Liver (tissue), 9 donors: ENCODE measurements around the gene CCDC97. TPM values are rescaled to one million over a fixed set of nuclear protein-coding genes. Genes with fewer than 3 reads are reported as not detected.

ENCODE experiments used
- DNase-seq: peaks from one replicate; pipeline ENCODE4 v3.0.0-alpha.2; 2017; ENCODE audit warnings: low spot score
- H3K27ac ChIP-seq, 2 donors: one replicate each; pipeline ENCODE4 v1.7.0; 2013; ENCODE audit warnings: inconsistent platforms in 2 of 2, low read length in 2 of 2, control low read depth in 1 of 2, low read depth in 1 of 2, mild to moderate bottlenecking in 1 of 2
- H3K27me3 ChIP-seq, 4 donors: one replicate each; pipeline versions ENCODE4 v1.6.1 to v1.7.0; 2013; ENCODE audit warnings: low read length in 3 of 4, inconsistent platforms in 1 of 4, mild to moderate bottlenecking in 1 of 4, moderate library complexity in 1 of 4; ENCODE audit not compliant: control insufficient read depth in 4 of 4, insufficient read depth in 4 of 4
- H3K36me3 ChIP-seq, 4 donors: one replicate each; pipeline versions ENCODE4 v1.6.1 to v1.7.0; 2013; ENCODE audit warnings: low read length in 3 of 4, mild to moderate bottlenecking in 3 of 4, low read depth in 1 of 4, moderate library complexity in 1 of 4; ENCODE audit not compliant: control insufficient read depth in 4 of 4, insufficient read depth in 3 of 4
- H3K4me1 ChIP-seq, 4 donors: one replicate each; pipeline versions ENCODE4 v1.6.1 to v1.7.0; 2013; ENCODE audit warnings: low read length in 3 of 4, mild to moderate bottlenecking in 3 of 4, moderate library complexity in 1 of 4; ENCODE audit not compliant: control insufficient read depth in 4 of 4, insufficient read depth in 4 of 4
- H3K4me3 ChIP-seq, 3 donors: one replicate each; pipeline versions ENCODE4 v1.6.1 to v1.7.0; 2013; ENCODE audit warnings: low read length in 3 of 3, control low read depth in 1 of 3, low read depth in 1 of 3, mild to moderate bottlenecking in 1 of 3
- H3K9ac ChIP-seq, 2 donors: one replicate each; pipeline ENCODE4 v1.7.0; 2013; ENCODE audit warnings: low read length in 2 of 2, mild to moderate bottlenecking in 2 of 2, moderate library complexity in 2 of 2, control low read depth in 1 of 2, low read depth in 1 of 2
- H3K9me3 ChIP-seq, 4 donors: one replicate each; pipeline versions ENCODE4 v1.6.1 to v1.7.0; 2013; ENCODE audit warnings: low read length in 3 of 4; ENCODE audit not compliant: control insufficient read depth in 4 of 4
- CTCF ChIP-seq: fragments of 150-350 bp; IDR thresholded peaks from 2 replicates; pipeline ENCODE4 v1.5.1; 2017; ENCODE audit warnings: improper control_type of control experiment, low read depth, low read length; ENCODE audit not compliant: missing input control
- EGR1 ChIP-seq, 2 donors: IDR thresholded peaks; 2 replicates each; pipeline ENCODE4 v1.6.1; 2016 to 2018; ENCODE audit warnings: antibody characterized with exemption in 2 of 2, low read depth in 2 of 2
- FOXA1 ChIP-seq: IDR thresholded peaks from 2 replicates; pipeline ENCODE4 v1.6.1; 2016; ENCODE audit warnings: antibody characterized with exemption
- FOXA2 ChIP-seq: IDR thresholded peaks from 2 replicates; pipeline ENCODE4 v1.6.1; 2016; ENCODE audit warnings: antibody characterized with exemption
- GABPA ChIP-seq, 2 donors: IDR thresholded peaks in 1 of 2; conservative IDR thresholded peaks in 1 of 2; 2 replicates each; pipeline ENCODE4 v1.6.1; 2016; ENCODE audit warnings: antibody characterized with exemption in 2 of 2, mild to moderate bottlenecking in 1 of 2, moderate library complexity in 1 of 2
- HNF4A ChIP-seq, 2 donors: conservative IDR thresholded peaks; 2 replicates each; pipeline ENCODE4 v1.6.1; 2016; ENCODE audit warnings: antibody characterized with exemption in 2 of 2, mild to moderate bottlenecking in 2 of 2
- HNF4G ChIP-seq: IDR thresholded peaks from 2 replicates; pipeline ENCODE4 v1.6.1; 2016; ENCODE audit warnings: antibody characterized with exemption
- JUND ChIP-seq, 2 donors: IDR thresholded peaks; 2 replicates each; pipeline ENCODE4 v1.6.1; 2016; ENCODE audit warnings: antibody characterized with exemption in 2 of 2
- MAX ChIP-seq: IDR thresholded peaks from 2 replicates; pipeline ENCODE4 v1.6.1; 2016; ENCODE audit warnings: antibody characterized with exemption
- NR2F2 ChIP-seq: IDR thresholded peaks from 2 replicates; pipeline ENCODE4 v1.6.1; 2016; ENCODE audit warnings: antibody characterized with exemption
- RAD21 ChIP-seq, 2 donors: IDR thresholded peaks; 2 replicates each; pipeline ENCODE4 v1.6.1; 2016; ENCODE audit warnings: antibody characterized with exemption in 2 of 2, mild to moderate bottlenecking in 2 of 2
- RXRA ChIP-seq, 2 donors: IDR thresholded peaks; 2 replicates each; pipeline ENCODE4 v1.6.1; 2017 to 2018; ENCODE audit warnings: antibody characterized with exemption in 2 of 2, mild to moderate bottlenecking in 1 of 2
- SP1 ChIP-seq: IDR thresholded peaks from 2 replicates; pipeline ENCODE4 v1.6.1; 2018; ENCODE audit warnings: antibody characterized with exemption, mild to moderate bottlenecking
- TAF1 ChIP-seq: conservative IDR thresholded peaks from 2 replicates; pipeline ENCODE4 v1.6.1; 2016; ENCODE audit warnings: antibody characterized with exemption, mild to moderate bottlenecking
- YY1 ChIP-seq: IDR thresholded peaks from 2 replicates; pipeline ENCODE4 v1.6.1; 2016; ENCODE audit warnings: antibody characterized with exemption, mild to moderate bottlenecking
- ZBTB33 ChIP-seq: IDR thresholded peaks from 2 replicates; pipeline ENCODE4 v1.6.1; 2016; ENCODE audit warnings: antibody characterized with exemption
- WGBS: extraction: QIAGEN DNeasy Blood & Tissue Kit; methylation state at CpG from one replicate; pipeline ENCODE4 v1.1.7; 2013; 5-methylcytosine and 5-hydroxymethylcytosine counted together
- polyA plus RNA-seq, 2 donors: library from polyadenylated mRNA; stranded (reverse) in 1 of 2; unstranded in 1 of 2; fragments of 200-250 nt in 1 of 2; fragments of >200 nt in 1 of 2; fragmentation: Nextera tagmentation in 1 of 2; extraction: Ambion mirVana in 1 of 2; gene quantifications; one replicate each; pipeline versions ENCODE4 v1.2.1 to v1.2.3, GENCODE V29; 2013 to 2015
- total RNA-seq, 2 donors: library from RNA; depleted of rRNA; stranded (reverse); fragments of >200 nt; gene quantifications; one replicate each; pipeline ENCODE4 v1.2.3, GENCODE V29; 2014
- TF ChIP-seq, protein P1 (sequence below): IDR thresholded peaks from 2 replicates; pipeline ENCODE4 v1.6.1; 2016; ENCODE audit warnings: antibody characterized with exemption
- TF ChIP-seq, protein P2 (sequence below): IDR thresholded peaks from 2 replicates; pipeline ENCODE4 v1.6.1; 2016; ENCODE audit warnings: antibody characterized with exemption, mild to moderate bottlenecking
- donor health status: healthy.
- donor health status: healthy.
- donor health status: healthy.
- donor health status: healthy.
- donor health status: healthy.

The CCDC97 gene
- total and polyA plus RNA-seq, 4 donors: 3.8 to 5.7 (median 5.3) TPM

DNA sequence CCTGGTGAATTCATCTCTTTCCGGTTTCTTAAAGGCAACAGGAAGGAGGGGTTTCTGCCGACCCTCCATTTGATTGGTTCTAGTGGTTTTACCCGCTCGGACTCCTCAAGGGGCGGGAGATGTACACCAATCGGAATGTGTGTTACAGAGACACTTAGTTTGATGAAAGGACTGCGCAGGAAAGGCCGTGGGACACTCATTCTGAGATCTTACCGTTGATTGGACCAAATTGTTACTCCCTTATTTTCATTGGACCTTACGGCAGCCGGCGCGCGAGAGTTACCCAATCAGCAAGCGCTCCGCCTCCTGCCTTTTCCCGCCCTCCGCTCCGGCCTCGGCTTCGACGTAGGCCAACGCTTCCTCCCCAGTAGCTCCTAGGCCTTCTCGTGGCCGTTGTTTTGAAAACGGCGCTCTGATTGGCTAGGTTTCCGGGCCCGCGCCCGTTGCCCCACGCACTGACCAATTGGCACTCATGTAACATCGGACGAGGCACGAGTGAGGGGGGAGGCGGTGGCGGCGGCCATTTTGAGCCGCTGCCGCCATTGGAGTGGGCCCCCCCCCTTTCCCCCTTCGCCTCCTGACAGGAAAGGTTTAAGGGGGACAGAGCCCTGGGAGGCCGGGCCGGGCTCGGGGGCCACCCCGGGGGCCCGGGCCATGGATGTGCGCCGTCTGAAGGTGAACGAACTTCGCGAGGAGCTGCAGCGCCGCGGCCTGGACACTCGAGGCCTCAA lies 46.0 kb upstream of the CCDC97 start, which contains the start of gene HNRNPUL1:
Gene HNRNPUL1, plus strand, starts transcription at position 523 of the 731 bp plus-strand sequence. Its CDS starts 132 bp downstream, at position 655.
- Histone ChIP-seq H3K9ac (peak within 1 kb of the TSS; percentile 90 to 93), H3K36me3 (peaks cover 0 to 10% (median 9%) of the 10 kb centered on the region in 4 donors), H3K4me3 (peak within 1 kb of the TSS; percentile 68 to 93 (median 84)), H3K27ac (peak within 1 kb of the TSS; percentile 97 to 100), H3K27me3 (no peaks in the 10 kb centered on the region), H3K4me1 (peaks cover 4 to 29% (median 14%) of the 10 kb centered on the region in 4 donors), H3K9me3 (no peaks in the 10 kb centered on the region)
- under 1% methylated on average over 55 of the region's 55 CpGs for WGBS
- DNase-seq: peak; percentile 99
- TF ChIP-seq RXRA (IDR thresholded peaks at IDR 0.05) (peak; percentile 46 to 52), MAX (peak; percentile 82), JUND (IDR thresholded peaks at IDR 0.05) (no peak), ZBTB33 (peak; percentile 55), RAD21 (IDR thresholded peaks at IDR 0.05) (no peak), FOXA2 (no peak), YY1 (peak; percentile 100), NR2F2 (no peak), SP1 (peak; percentile 100), EGR1 (IDR thresholded peaks at IDR 0.05; ENCODE audit: low read depth in 2 of 2) (peak; percentile 32 to 57), HNF4G (no peak), HNF4A (conservative IDR thresholded peaks at IDR 0.05) (peak in 1 of 2 donors; percentile 2), TAF1 (no peak), FOXA1 (no peak), CTCF (no peak), GABPA (IDR thresholded peaks at IDR 0.05 in 1 of 2, conservative IDR thresholded peaks at IDR 0.05 in 1 of 2) (peak; percentile 91 to 95)
- TF ChIP-seq, protein P1, sequence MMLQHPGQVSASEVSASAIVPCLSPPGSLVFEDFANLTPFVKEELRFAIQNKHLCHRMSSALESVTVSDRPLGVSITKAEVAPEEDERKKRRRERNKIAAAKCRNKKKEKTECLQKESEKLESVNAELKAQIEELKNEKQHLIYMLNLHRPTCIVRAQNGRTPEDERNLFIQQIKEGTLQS: peak; percentile 59
- TF ChIP-seq, protein P2, sequence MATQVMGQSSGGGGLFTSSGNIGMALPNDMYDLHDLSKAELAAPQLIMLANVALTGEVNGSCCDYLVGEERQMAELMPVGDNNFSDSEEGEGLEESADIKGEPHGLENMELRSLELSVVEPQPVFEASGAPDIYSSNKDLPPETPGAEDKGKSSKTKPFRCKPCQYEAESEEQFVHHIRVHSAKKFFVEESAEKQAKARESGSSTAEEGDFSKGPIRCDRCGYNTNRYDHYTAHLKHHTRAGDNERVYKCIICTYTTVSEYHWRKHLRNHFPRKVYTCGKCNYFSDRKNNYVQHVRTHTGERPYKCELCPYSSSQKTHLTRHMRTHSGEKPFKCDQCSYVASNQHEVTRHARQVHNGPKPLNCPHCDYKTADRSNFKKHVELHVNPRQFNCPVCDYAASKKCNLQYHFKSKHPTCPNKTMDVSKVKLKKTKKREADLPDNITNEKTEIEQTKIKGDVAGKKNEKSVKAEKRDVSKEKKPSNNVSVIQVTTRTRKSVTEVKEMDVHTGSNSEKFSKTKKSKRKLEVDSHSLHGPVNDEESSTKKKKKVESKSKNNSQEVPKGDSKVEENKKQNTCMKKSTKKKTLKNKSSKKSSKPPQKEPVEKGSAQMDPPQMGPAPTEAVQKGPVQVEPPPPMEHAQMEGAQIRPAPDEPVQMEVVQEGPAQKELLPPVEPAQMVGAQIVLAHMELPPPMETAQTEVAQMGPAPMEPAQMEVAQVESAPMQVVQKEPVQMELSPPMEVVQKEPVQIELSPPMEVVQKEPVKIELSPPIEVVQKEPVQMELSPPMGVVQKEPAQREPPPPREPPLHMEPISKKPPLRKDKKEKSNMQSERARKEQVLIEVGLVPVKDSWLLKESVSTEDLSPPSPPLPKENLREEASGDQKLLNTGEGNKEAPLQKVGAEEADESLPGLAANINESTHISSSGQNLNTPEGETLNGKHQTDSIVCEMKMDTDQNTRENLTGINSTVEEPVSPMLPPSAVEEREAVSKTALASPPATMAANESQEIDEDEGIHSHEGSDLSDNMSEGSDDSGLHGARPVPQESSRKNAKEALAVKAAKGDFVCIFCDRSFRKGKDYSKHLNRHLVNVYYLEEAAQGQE: peak; percentile 6
